Measurements from ENCODE around the gene PSMG4. TPM values are rescaled to one million over a fixed set of nuclear protein-coding genes. Genes with fewer than 3 reads are reported as not detected.

The PSMG4 gene
- total RNA-seq, 1 experiment from 2014 or later: 29.3 TPM

- Mint-ChIP-seq H3K4me3 (no peak overlapping the region), H3K27ac (no peak overlapping the region), H3K9me3 (no peaks in the 10 kb centered on the region), H3K4me1 (peaks cover 2 to 10% of the 10 kb centered on the region in 2 experiments; a peak in 2 of 4 replicates), H3K27me3 (ENCODE audit: low read depth) (no peaks in the 10 kb centered on the region; the same call in 1 of the 2 replicates), H3K36me3 (ENCODE audit: insufficient read depth in 1 of 3, low read depth in 3 of 3) (peaks cover 0 to 7% (median 0%) of the 10 kb centered on the region in 3 experiments; a peak in 2 of 7 replicates)
- H2BK15ac ChIP-seq (ENCODE audit: low read depth, low read length): no peak overlapping the region
- no peaks in the 10 kb centered on the region for H3K23me2 ChIP-seq (ENCODE audit: insufficient read length, low read depth, low read length, poor library complexity, severe bottlenecking)
- no peak overlapping the region for H2BK5ac ChIP-seq (ENCODE audit: insufficient read length, low read length)
- no CpG with 5 or more reads among the region's 9 CpGs for WGBS (ENCODE audit: extremely low coverage, insufficient read length, low lambda C conversion rate)
- H3T11ph ChIP-seq (ENCODE audit: low read length): no peak overlapping the region
- no peaks in the 10 kb centered on the region for H3K4me1 ChIP-seq (ENCODE audit: insufficient read depth, low read length)
- H3K14ac ChIP-seq (ENCODE audit: insufficient read depth, low read length): no peak overlapping the region
- H2BK12ac ChIP-seq (ENCODE audit: insufficient read length, low read depth, low read length): no peak overlapping the region
- no peaks in the 10 kb centered on the region for H3K79me1 ChIP-seq (ENCODE audit: insufficient read depth, low read depth, low read length, poor library complexity, severe bottlenecking)
- no peak overlapping the region for H2AFZ ChIP-seq (ENCODE audit: low read length)
- H2AK5ac ChIP-seq (ENCODE audit: insufficient read length, low read length): no peak overlapping the region
- no peak overlapping the region for H3K56ac ChIP-seq (ENCODE audit: insufficient read length, low read depth, low read length)
- H3K27me3 ChIP-seq (ENCODE audit: insufficient read depth, low read length): no peaks in the 10 kb centered on the region
- no peaks in the 10 kb centered on the region for H3K79me2 ChIP-seq (ENCODE audit: insufficient read depth, low read length)
- H3K4me2 ChIP-seq (ENCODE audit: insufficient read depth, insufficient read length, low read length): no peak overlapping the region
- H2BK120ac ChIP-seq (ENCODE audit: low read depth, low read length, poor library complexity, severe bottlenecking): no peak overlapping the region
- H3K27ac ChIP-seq (ENCODE audit: insufficient read length, low read depth, low read length): no peak overlapping the region
- DNase-seq: no peak
- H4K5ac ChIP-seq (ENCODE audit: insufficient read length, low read depth, low read length): no peak overlapping the region
- no peak overlapping the region for H3K4ac ChIP-seq (ENCODE audit: low read depth, low read length)
- no peak overlapping the region for H3K9ac ChIP-seq (ENCODE audit: extremely low read depth, insufficient read length, low read length)
- H4K91ac ChIP-seq (ENCODE audit: insufficient read length, low read depth, low read length): no peak overlapping the region
- no peaks in the 10 kb centered on the region for H4K20me1 ChIP-seq (ENCODE audit: control insufficient read depth, insufficient read depth, insufficient read length)
- no peak overlapping the region for H3K18ac ChIP-seq (ENCODE audit: insufficient read length, low read depth, low read length)
- no peaks in the 10 kb centered on the region for H3K9me3 ChIP-seq (ENCODE audit: control insufficient read depth, low read depth, low read length)
- H4K8ac ChIP-seq (replicated peaks; ENCODE audit: insufficient read length, low read depth, low read length): no peak overlapping the region
- no peak overlapping the region for H2BK20ac ChIP-seq (ENCODE audit: low read depth, low read length, poor library complexity, severe bottlenecking)
- TF ChIP-seq CTCF (conservative IDR thresholded peaks at IDR 0.05): no peak
- H3K23ac ChIP-seq (ENCODE audit: insufficient read length, low read depth, low read length): no peak overlapping the region
Observed at GRCh38 chr6:3316331-3316730, 57.6 kb downstream of the PSMG4 start.
